Endothelial cell of umbilical vein (primary cell): ENCODE measurements around the gene ALG12. TPM values are rescaled to one million over a fixed set of nuclear protein-coding genes. Genes with fewer than 3 reads are reported as not detected.

Source experiments
- BruUV-seq: library from RNA; stranded (reverse); fragments of 400-500 nt; replicated peaks from 2 replicates; lab custom pipeline; 2021; lab: Mats Ljungman, UMichigan
- CTCF ChIA-PET: fragments of 300-600, 350-600 bp; sonication (Branson Sonifier 250); formaldehyde crosslinking; loops from one replicate; lab custom pipeline; 2021; ENCODE audit warnings: antibody characterized with exemption, inconsistent platforms; lab: Charles Lee
- POLR2A ChIA-PET: fragments of 300-600, 350-600 bp; sonication (Branson Sonifier 250); formaldehyde crosslinking; loops from one replicate; lab custom pipeline; 2021; ENCODE audit warnings: antibody characterized with exemption, inconsistent platforms; lab: Charles Lee
- DNase-seq: peaks from one replicate; pipeline ENCODE4 v3.0.0-alpha.2; 2011; ENCODE audit warnings: low read depth, low spot score
- FAIRE-seq: peaks from 2 replicates; lab custom pipeline; 2011; peaks lifted over from hg19 to GRCh38; lab: Jason Lieb, UNC
- H2AFZ ChIP-seq: 2 replicates; pipeline ENCODE4 v1.6.0; 2012; ENCODE audit warnings: low read depth, low read length, control low read depth, inconsistent platforms
- H3K27ac ChIP-seq: 2 replicates; pipeline ENCODE4 v1.5.1; 2011; ENCODE audit warnings: low read depth, mild to moderate bottlenecking, control low read depth, low read length, moderate library complexity; ENCODE audit not compliant: insufficient read depth
- H3K27me3 ChIP-seq, 2 experiments: 2 replicates each; pipeline versions ENCODE4 v1.6.0 to v1.6.1; 2011; ENCODE audit warnings: low read length in 2 of 2, mixed read lengths in 1 of 2; ENCODE audit not compliant: control insufficient read depth in 2 of 2, insufficient read depth in 2 of 2
- H3K36me3 ChIP-seq, 2 experiments: 2 replicates in 1 of 2; 3 replicates in 1 of 2; pipeline ENCODE4 v1.5.1; 2011; ENCODE audit warnings: low read length in 2 of 2, mild to moderate bottlenecking in 1 of 2, moderate library complexity in 1 of 2; ENCODE audit not compliant: control insufficient read depth in 2 of 2, insufficient read depth in 2 of 2; ENCODE audit errors: extremely low read depth in 1 of 2
- H3K4me1 ChIP-seq: 3 replicates; pipeline ENCODE4 v1.5.1; 2011; ENCODE audit warnings: mild to moderate bottlenecking, low read length; ENCODE audit not compliant: control insufficient read depth, insufficient read depth; ENCODE audit errors: extremely low read depth
- H3K4me2 ChIP-seq: 2 replicates; pipeline ENCODE4 v1.6.1; 2011; ENCODE audit warnings: low read length, control low read depth, mixed read lengths; ENCODE audit not compliant: insufficient read depth
- H3K4me3 ChIP-seq, 3 experiments: fragments of 200-600 bp in 1 of 3; sonication (generic), shearing (Covaris generic) in 1 of 3; replicated peaks in 1 of 3; 2 replicates each; pipeline ENCODE4 v1.5.1; 2011 to 2016; ENCODE audit warnings: control low read depth in 3 of 3, low read length in 3 of 3, mild to moderate bottlenecking in 2 of 3, inconsistent platforms in 1 of 3, low read depth in 1 of 3, moderate library complexity in 1 of 3; ENCODE audit not compliant: insufficient read depth in 1 of 3
- H3K79me2 ChIP-seq: 2 replicates; pipeline ENCODE4 v1.6.0; 2012; ENCODE audit warnings: low read length, inconsistent platforms; ENCODE audit not compliant: control insufficient read depth, insufficient read depth
- H3K9ac ChIP-seq: replicated peaks from 2 replicates; pipeline ENCODE3; 2011; ENCODE audit warnings: low read length, control low read depth; ENCODE audit not compliant: insufficient read depth; ENCODE audit errors: extremely low read depth
- H3K9me1 ChIP-seq: replicated peaks from 3 replicates; pipeline ENCODE4 v1.6.0; 2011; ENCODE audit warnings: mild to moderate bottlenecking, low read length; ENCODE audit not compliant: control insufficient read depth, insufficient read depth; ENCODE audit errors: extremely low read depth
- H3K9me3 ChIP-seq: replicated peaks from 2 replicates; pipeline ENCODE4 v1.5.1; 2012; ENCODE audit warnings: low read length, inconsistent platforms; ENCODE audit not compliant: control insufficient read depth, insufficient read depth
- H4K20me1 ChIP-seq: replicated peaks from 2 replicates; pipeline ENCODE3; 2011; ENCODE audit warnings: mild to moderate bottlenecking, low read length; ENCODE audit not compliant: control insufficient read depth, insufficient read depth; ENCODE audit errors: extremely low read depth
- EZH2 ChIP-seq: IDR thresholded peaks from 2 replicates; pipeline ENCODE4 v1.6.1; 2012; ENCODE audit warnings: borderline replicate concordance, low read depth, mild to moderate bottlenecking, moderate library complexity, low read length, inconsistent platforms; ENCODE audit not compliant: severe bottlenecking
- FOS ChIP-seq: IDR thresholded peaks from 2 replicates; pipeline ENCODE4 v1.6.1; 2011; ENCODE audit warnings: mild to moderate bottlenecking, low read length, moderate library complexity, borderline replicate concordance; ENCODE audit not compliant: insufficient read depth
- GATA2 ChIP-seq: IDR thresholded peaks from 2 replicates; pipeline ENCODE4 v1.7.0; 2011; ENCODE audit warnings: low read depth, mild to moderate bottlenecking, moderate library complexity, mixed read lengths, low read length; ENCODE audit not compliant: insufficient read length, insufficient read depth
- JUN ChIP-seq: IDR thresholded peaks from 2 replicates; pipeline ENCODE4 v1.6.1; 2011; ENCODE audit warnings: borderline replicate concordance, low read depth; ENCODE audit not compliant: insufficient read length, insufficient read depth
- MYC ChIP-seq: IDR thresholded peaks from one replicate; pipeline ENCODE4 v1.6.1; 2011; ENCODE audit warnings: mild to moderate bottlenecking, low read depth, low read length
- POLR2A ChIP-seq: IDR thresholded peaks from 2 replicates; pipeline ENCODE4 v1.6.1; 2012; ENCODE audit warnings: low read depth, mild to moderate bottlenecking, control low read depth, low read length
- POLR2AphosphoS5 ChIP-seq: IDR thresholded peaks from 2 replicates; pipeline ENCODE4 v1.6.1; 2012; ENCODE audit warnings: low read depth, mild to moderate bottlenecking, control low read depth, low read length, moderate library complexity; ENCODE audit not compliant: insufficient read depth
- dilution Hi-C: fragments of 300-500 bp; cut with MboI; formaldehyde crosslinking; loops from one replicate; pipeline ENCODE4 v1.15.0; 2019; ENCODE audit warnings: low sequenced_read_pairs; ENCODE audit not compliant: extremely low pct_ligation_motif_present
- intact Hi-C: fragments of 100-400 bp; cut with micrococcal nuclease; formaldehyde crosslinking; loops from one replicate; pipeline ENCODE4 v1.10.0; 2022
- polyA plus RNA-seq, 4 experiments: library from polyadenylated mRNA; depleted of rRNA in 3 of 4; stranded (reverse) in 3 of 4; unstranded in 1 of 4; fragments of >200 nt; gene quantifications; 2 replicates each; pipeline versions ENCODE4 v1.2.1 to v1.2.3, GENCODE V29; 2011 to 2012; ENCODE audit warnings: missing spikeins in 1 of 4
- total RNA-seq: library from RNA; stranded (reverse); gene quantifications from 2 replicates; pipeline ENCODE4 v1.2.3, GENCODE V29; 2021
- TF ChIP-seq, protein P1 (sequence below): IDR thresholded peaks from 2 replicates; pipeline ENCODE4 v1.6.1; 2011; ENCODE audit not compliant: insufficient read depth, insufficient read length
- TF ChIP-seq, protein P2 (sequence below), 2 donors: IDR thresholded peaks; 1 replicate in 1 of 2; 2 replicates in 1 of 2; pipeline ENCODE4 v1.5.1; 2011; ENCODE audit warnings: low read length in 2 of 2, mild to moderate bottlenecking in 2 of 2, moderate library complexity in 2 of 2, control low read depth in 1 of 2, inconsistent platforms in 1 of 2, low read depth in 1 of 2; ENCODE audit not compliant: insufficient read depth in 1 of 2; ENCODE audit errors: extremely low read depth in 1 of 2

Gene ALG12
- total and polyA plus RNA-seq, 2 donors (not counting 3 experiments of a cell fraction or from before 2014, with no cell fraction given) = 14.6 to 18.0 TPM

DNA sequence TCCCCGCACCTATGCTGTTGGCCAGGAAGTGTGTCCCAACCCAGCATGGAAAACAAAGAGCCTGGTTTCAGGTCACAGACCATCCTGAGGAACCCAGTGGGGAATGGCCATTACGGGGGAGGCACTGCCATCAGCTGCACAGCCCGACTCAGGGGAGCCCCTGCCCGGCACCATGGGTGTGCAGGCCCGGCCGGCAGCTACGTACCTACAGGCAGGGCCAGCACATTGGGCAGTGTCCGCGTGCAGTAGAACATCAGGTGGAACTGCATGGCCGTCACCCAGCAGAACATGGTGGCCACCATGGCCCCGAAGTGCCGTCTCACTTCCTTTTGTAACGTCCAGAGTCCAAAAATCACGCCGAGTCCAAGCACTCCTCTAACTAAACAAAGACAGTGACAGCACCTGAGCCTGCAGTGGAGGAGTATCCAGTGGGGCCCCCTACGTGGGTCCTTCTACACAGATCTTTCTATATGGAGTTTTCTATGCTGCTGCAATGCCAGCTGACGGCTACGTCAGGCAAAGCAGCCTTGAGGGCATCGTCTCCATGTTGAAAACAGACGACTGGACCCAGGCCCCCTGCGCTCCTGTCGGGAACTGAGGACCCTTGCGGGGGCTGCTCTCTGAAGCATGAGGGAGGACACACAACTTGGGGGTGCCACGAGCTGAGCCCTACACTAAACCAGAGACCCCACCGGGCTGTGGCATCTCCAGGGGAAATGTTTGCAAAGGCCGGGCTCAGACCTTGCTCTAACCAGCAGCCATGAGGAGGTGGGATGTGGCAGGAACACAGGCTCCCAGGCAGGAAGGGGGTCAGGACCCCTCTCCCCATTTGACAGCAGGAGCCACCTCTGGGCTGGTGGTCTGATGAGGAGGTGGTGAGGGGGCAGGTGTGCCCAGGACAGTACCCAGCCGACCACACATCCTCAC lies 7.7 kb downstream of the ALG12 start:
- no peaks in the 10 kb centered on the region for H3K9me3 ChIP-seq
- dilution Hi-C loops (no loop called here), intact Hi-C loops (no loop called here)
- no peak overlapping the region for H3K4me3 ChIP-seq
- H2AFZ ChIP-seq = no peak overlapping the region
- no peaks in the 10 kb centered on the region for H4K20me1 ChIP-seq
- no peak overlapping the region for H3K4me2 ChIP-seq
- H3K79me2 ChIP-seq = no peaks in the 10 kb centered on the region
- H3K4me1 ChIP-seq = no peaks in the 10 kb centered on the region
- H3K9me1 ChIP-seq = no peaks in the 10 kb centered on the region
- H3K27me3 ChIP-seq = no peaks in the 10 kb centered on the region
- CTCF ChIA-PET = no interaction called here
- BruUV-seq = no TSS peak
- peaks cover 0 to 14% of the 10 kb centered on the region in 2 experiments for H3K36me3 ChIP-seq
- FAIRE-seq (no peak), DNase-seq (no peak)
- H3K27ac ChIP-seq = no peak overlapping the region
- TF ChIP-seq JUN (no peak), EZH2 (no peak), FOS (no peak), POLR2A (no peak), GATA2 (no peak), MYC (no peak), POLR2AphosphoS5 (no peak)
- TF ChIP-seq, protein P1, sequence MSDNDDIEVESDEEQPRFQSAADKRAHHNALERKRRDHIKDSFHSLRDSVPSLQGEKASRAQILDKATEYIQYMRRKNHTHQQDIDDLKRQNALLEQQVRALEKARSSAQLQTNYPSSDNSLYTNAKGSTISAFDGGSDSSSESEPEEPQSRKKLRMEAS = no peak
- TF ChIP-seq, protein P2, sequence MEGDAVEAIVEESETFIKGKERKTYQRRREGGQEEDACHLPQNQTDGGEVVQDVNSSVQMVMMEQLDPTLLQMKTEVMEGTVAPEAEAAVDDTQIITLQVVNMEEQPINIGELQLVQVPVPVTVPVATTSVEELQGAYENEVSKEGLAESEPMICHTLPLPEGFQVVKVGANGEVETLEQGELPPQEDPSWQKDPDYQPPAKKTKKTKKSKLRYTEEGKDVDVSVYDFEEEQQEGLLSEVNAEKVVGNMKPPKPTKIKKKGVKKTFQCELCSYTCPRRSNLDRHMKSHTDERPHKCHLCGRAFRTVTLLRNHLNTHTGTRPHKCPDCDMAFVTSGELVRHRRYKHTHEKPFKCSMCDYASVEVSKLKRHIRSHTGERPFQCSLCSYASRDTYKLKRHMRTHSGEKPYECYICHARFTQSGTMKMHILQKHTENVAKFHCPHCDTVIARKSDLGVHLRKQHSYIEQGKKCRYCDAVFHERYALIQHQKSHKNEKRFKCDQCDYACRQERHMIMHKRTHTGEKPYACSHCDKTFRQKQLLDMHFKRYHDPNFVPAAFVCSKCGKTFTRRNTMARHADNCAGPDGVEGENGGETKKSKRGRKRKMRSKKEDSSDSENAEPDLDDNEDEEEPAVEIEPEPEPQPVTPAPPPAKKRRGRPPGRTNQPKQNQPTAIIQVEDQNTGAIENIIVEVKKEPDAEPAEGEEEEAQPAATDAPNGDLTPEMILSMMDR (IDR thresholded peaks at IDR 0.05; ENCODE audit: extremely low read depth in 1 of 2, insufficient read depth in 1 of 2, low read depth in 1 of 2, low read length in 2 of 2) = no peak
- POLR2A ChIA-PET = no interaction called here
- no peak overlapping the region for H3K9ac ChIP-seq
